IPS-15b (cell line): Measurements from ENCODE around the gene IRAK2.

Source experiments
- H3K27me3 ChIP-seq: one replicate; pipeline ENCODE4 v1.6.1; 2013; ENCODE audit warnings: low read length; ENCODE audit not compliant: control insufficient read depth, insufficient read depth
- H3K36me3 ChIP-seq: one replicate; pipeline ENCODE4 v1.6.1; 2013; ENCODE audit warnings: low read length; ENCODE audit not compliant: control insufficient read depth, insufficient read depth
- H3K4me1 ChIP-seq: one replicate; pipeline ENCODE4 v1.6.1; 2013; ENCODE audit warnings: mild to moderate bottlenecking, low read length; ENCODE audit not compliant: control insufficient read depth, insufficient read depth
- H3K4me3 ChIP-seq: one replicate; pipeline ENCODE4 v1.5.1; 2013; ENCODE audit warnings: low read depth, low read length
- H3K9ac ChIP-seq: one replicate; pipeline ENCODE4 v1.6.1; 2013; ENCODE audit warnings: low read depth, mild to moderate bottlenecking, low read length
- H3K9me3 ChIP-seq: one replicate; pipeline ENCODE4 v1.6.1; 2013; ENCODE audit warnings: mild to moderate bottlenecking, low read length; ENCODE audit not compliant: control insufficient read depth, insufficient read depth

The IRAK2 gene

DNA sequence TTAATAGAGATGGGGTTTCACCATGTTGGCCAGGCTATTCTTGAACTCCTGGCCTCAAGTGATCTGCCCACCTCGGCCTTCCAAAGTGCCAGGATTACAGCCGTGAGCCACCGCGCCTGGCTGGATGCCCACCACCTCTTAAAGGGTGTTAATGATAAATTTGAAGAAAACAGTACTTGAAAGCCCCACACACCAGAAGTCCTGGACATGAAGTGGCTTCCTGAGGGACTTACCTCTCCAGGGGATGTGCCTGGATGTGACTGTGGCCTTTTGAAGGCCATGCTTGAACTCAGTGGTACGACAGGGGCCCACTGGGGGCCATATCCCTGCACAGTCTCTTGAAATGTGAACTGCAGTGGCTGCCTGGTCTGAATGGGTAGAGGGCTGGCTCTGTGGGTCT is 18.2 kb downstream of the IRAK2 start:
- no peaks in the 10 kb centered on the region for H3K36me3 ChIP-seq
- no peak overlapping the region for H3K9ac ChIP-seq
- H3K4me3 ChIP-seq = no peak overlapping the region
- no peaks in the 10 kb centered on the region for H3K27me3 ChIP-seq
- H3K9me3 ChIP-seq = no peaks in the 10 kb centered on the region
- H3K4me1 ChIP-seq = no peaks in the 10 kb centered on the region

DNA sequence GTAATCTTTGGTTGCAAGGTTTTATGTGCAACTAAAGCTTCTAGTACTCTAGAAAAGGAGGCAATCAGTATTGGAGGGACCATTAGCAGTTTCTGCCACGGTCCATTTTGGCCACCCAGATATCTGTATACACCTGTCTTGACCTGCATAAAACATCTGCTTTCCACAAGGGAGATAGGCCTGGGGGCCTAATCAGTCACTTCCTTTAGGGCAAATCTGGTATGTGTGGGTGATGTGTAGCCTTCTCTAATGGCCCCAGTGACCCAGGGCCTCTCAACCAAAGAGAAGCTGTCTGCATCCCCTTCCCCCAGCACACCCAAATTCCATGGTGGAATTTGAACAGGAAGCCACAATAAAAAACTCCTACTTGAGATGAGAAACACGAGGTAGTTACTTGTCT is 19.5 kb downstream of the IRAK2 start:
- Histone ChIP-seq H3K27me3 (no peaks in the 10 kb centered on the region), H3K4me1 (no peaks in the 10 kb centered on the region), H3K4me3 (no peak overlapping the region), H3K9me3 (no peaks in the 10 kb centered on the region), H3K9ac (no peak overlapping the region), H3K36me3 (no peaks in the 10 kb centered on the region)

GRCh38 chr3:10185804-10186762 is 21.4 kb downstream of the IRAK2 start:
- Histone ChIP-seq H3K9ac (no peak overlapping the region), H3K4me1 (no peaks in the 10 kb centered on the region)

DNA sequence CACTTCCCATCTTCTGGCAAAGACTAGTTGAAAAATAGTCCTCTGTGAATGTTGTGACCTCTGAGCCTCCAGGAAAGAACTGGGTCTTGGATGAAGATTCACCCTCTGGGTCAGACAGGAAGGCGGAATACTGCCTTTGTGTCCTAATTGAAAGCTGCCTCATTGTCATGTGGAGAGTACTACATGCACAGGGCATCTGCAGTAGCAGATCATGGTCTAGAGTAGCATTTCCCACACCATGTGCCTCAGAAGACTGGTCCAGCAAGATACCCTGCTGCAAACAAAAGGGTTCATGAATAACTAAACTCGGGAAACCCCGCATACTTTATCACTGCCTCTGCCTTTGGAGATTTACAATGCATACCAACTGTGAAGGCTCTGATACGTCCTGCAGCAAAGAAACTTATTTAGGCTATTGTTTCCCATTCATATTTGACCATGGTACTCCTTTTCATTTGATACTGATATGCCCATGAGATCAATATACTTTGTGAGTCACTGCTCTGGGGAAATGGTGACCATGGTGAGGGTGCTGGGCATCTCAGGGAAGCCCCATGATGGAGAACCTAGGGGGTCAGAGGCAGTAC is 22.7 kb downstream of the IRAK2 start:
- Histone ChIP-seq H3K36me3 (no peaks in the 10 kb centered on the region), H3K4me1 (no peaks in the 10 kb centered on the region), H3K4me3 (no peak overlapping the region), H3K9me3 (no peaks in the 10 kb centered on the region), H3K9ac (no peak overlapping the region), H3K27me3 (no peaks in the 10 kb centered on the region)

More at GRCh38 chr3:10185804-10186762, 21.4 kb downstream of the IRAK2 start:
- H3K4me3 ChIP-seq = no peak overlapping the region
- no peaks in the 10 kb centered on the region for H3K36me3 ChIP-seq
- no peaks in the 10 kb centered on the region for H3K9me3 ChIP-seq
- no peaks in the 10 kb centered on the region for H3K27me3 ChIP-seq

DNA sequence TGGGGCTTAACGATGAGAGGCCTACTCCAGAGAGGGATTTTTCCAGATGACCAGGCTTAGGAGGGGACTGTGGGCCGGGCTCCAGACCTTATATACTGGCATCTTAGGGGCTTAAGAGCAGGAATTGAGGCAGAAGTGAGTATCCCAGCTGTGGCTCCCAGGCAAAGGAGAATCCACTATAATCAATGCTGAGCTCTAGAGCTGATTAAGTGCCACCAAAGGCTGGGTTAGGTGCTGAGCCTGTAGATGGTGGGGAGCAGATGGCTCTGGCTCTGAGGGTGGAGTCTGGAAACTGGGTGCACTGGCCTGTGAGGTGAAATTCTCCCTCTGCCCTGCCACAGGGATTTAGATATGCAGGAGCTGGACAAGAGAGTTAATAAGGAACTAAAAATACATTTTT is 23.2 kb downstream of the IRAK2 start:
- no peaks in the 10 kb centered on the region for H3K9me3 ChIP-seq
- no peaks in the 10 kb centered on the region for H3K27me3 ChIP-seq
- no peaks in the 10 kb centered on the region for H3K36me3 ChIP-seq
- H3K9ac ChIP-seq = no peak overlapping the region
- H3K4me3 ChIP-seq = no peak overlapping the region
- H3K4me1 ChIP-seq = no peaks in the 10 kb centered on the region

DNA sequence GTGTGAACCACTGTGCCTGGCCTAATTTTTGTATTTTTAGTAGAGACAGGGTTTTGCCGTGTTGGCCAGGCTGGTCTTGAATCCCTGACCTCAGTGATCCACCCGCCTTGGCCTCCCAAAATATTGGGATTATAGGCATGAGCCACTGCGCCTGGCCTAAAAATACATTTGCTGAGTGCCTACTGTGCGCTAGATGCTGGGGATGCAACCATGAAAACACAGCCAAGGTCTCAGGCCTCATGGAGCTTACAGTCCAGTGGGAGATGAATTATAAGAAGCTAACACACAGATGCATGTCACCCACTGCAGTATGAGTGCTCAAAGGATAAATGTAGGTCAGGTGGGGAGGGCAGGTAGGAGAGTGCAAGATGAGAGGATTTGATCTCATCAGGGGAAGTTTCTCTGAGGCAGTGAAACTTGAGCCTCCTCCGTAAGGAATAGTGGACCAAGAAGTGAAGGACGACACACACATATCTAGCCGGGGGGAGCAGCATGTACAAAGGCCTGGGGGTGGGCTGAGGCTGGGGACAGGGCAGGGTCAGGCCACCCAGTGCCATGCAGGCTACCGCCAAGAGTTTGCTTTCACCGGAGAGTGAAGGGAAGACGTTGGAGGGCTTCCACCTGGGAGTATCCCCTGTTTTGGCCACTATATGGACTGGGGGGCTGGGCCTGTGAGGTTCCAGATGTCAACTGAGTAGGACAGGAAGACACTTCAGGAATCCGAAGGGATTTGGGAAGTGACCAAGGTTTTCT is 24.3 kb downstream of the IRAK2 start:
- Histone ChIP-seq H3K4me3 (no peak overlapping the region), H3K4me1 (no peaks in the 10 kb centered on the region), H3K27me3 (no peaks in the 10 kb centered on the region), H3K9me3 (no peaks in the 10 kb centered on the region), H3K36me3 (no peaks in the 10 kb centered on the region), H3K9ac (no peak overlapping the region)

DNA sequence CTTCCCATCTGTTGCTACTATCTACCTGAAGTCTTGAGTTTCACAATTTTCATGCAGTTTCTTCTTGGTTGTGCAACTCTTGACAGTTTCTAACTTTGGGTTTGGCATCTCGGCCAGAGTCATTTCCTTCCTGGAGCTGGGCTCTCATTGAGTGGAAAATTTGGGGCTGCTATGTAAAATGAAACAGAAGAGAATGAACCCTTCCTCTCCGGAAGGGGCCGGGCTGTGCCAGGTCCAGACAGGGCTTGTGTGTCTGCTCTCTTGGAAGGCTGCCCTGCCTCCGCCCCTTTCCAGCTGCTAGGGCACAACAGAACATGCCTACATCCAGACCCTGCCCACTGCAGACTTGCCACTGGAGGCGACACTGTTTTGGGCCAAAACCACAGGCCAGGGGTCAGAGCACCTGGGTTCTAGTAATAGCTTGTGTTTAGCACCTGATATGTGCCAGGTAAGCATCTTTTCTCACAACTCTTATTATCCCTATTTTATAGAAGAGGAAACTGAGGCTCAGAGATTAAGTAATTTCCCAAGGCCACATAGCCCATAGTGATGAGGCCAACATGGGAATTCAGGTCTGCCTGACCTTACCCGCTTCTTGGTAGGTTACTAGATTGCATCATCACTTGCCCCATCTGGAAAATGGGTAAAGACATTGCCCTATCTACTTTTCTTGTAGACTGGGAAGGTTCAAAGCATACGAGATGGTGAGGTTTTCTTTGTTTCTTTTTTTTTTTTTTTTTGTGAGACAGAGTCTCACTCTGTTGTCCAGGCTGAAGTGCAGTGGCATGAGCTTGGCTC is 25.0 kb downstream of the IRAK2 start:
- Histone ChIP-seq H3K27me3 (no peaks in the 10 kb centered on the region), H3K9ac (no peak overlapping the region), H3K36me3 (no peaks in the 10 kb centered on the region), H3K4me3 (no peak overlapping the region), H3K9me3 (no peaks in the 10 kb centered on the region), H3K4me1 (no peaks in the 10 kb centered on the region)

DNA sequence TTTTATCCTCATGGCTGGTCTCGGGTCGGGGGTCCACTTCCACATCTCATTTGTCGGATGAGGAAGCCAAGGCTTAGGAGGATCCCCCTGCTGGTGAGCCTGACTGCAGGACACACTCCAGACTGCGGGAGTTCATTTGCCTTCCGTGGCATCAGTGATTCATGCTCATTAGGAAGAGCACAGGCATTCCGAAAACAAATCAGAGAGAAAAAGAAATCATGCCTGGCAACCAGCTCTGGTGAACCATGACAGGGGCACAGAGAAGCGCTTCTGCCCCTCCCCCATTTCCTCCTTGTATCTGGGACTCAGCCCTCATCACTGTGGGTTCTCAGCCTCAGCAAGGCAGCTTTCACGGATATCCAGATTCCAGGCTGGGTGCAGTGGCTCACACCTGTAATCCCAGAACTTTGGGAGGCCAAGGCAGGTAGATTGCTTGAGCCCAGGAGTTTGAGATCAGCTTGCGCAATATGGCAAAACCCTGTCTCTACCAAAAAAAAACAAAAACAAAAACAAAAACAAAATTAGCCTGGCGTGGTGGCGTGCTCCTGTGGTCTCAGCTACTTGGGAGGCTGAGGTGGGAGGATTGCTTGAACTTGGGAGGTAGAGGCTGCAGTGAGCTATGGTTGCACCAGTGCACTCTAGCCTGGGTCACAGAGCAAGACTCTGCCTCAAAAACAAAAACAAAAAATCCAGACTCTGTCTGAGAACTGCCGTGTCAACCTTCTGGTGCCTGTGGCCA is 28.4 kb downstream of the IRAK2 start:
- H3K27me3 ChIP-seq = no peaks in the 10 kb centered on the region
- H3K4me1 ChIP-seq = no peaks in the 10 kb centered on the region
- no peaks in the 10 kb centered on the region for H3K36me3 ChIP-seq
- H3K9ac ChIP-seq = no peak overlapping the region
- no peaks in the 10 kb centered on the region for H3K9me3 ChIP-seq
- H3K4me3 ChIP-seq = no peak overlapping the region

- H3K9ac ChIP-seq = no peak overlapping the region
- H3K9me3 ChIP-seq = no peaks in the 10 kb centered on the region
- no peak overlapping the region for H3K4me3 ChIP-seq
- H3K36me3 ChIP-seq = no peaks in the 10 kb centered on the region
- no peaks in the 10 kb centered on the region for H3K4me1 ChIP-seq
- no peaks in the 10 kb centered on the region for H3K27me3 ChIP-seq
These were observed 29.1 kb downstream of the IRAK2 start for GRCh38 chr3:10193692-10194327.

GRCh38 chr3:10194328-10195071 is 29.8 kb downstream of the IRAK2 start:
- Histone ChIP-seq H3K9ac (no peak overlapping the region), H3K27me3 (no peaks in the 10 kb centered on the region), H3K4me1 (no peaks in the 10 kb centered on the region), H3K4me3 (no peak overlapping the region), H3K9me3 (no peaks in the 10 kb centered on the region), H3K36me3 (no peaks in the 10 kb centered on the region)
